Measurements from ENCODE around the gene NRIP1. TPM values are rescaled to one million over a fixed set of nuclear protein-coding genes. Genes with fewer than 3 reads are reported as not detected.

Gene NRIP1
- total and polyA plus RNA-seq, 2 donors (not counting 3 experiments of a cell fraction or from before 2014, with no cell fraction given) = 2.8 to 24.0 TPM

GRCh38 chr21:14959343-14959742 lies 105.5 kb downstream of the NRIP1 start:
- dilution Hi-C loops (cut with MboI; ENCODE audit: extremely low pct_ligation_motif_present, low sequenced_read_pairs) (no loop called here), intact Hi-C loops (cut with micrococcal nuclease) (loop anchor here (10.0 kb wide), 1 partner anchor 95 kb away; no protein-coding TSS in a partner anchor)
- CTCF ChIA-PET = interaction anchor here (1.1 to 1.4 kb wide), 3 partner anchors 9 to 17 kb away, joined by 3 to 4 read pairs (median 3); no protein-coding TSS in a partner anchor
- Histone ChIP-seq H3K9me3 (replicated peaks; ENCODE audit: control insufficient read depth, insufficient read depth, low read length) (no peaks in the 10 kb centered on the region), H3K79me2 (ENCODE audit: control insufficient read depth, insufficient read depth, low read length) (peaks cover 2% of the 10 kb centered on the region), H3K9me1 (replicated peaks; ENCODE audit: control insufficient read depth, extremely low read depth, insufficient read depth, low read length) (no peaks in the 10 kb centered on the region), H3K9ac (replicated peaks; ENCODE audit: extremely low read depth, insufficient read depth, low read length) (no peak overlapping the region), H3K36me3 (ENCODE audit: control insufficient read depth in 2 of 2, extremely low read depth in 1 of 2, insufficient read depth in 2 of 2, low read length in 2 of 2) (peaks cover 0 to 2% of the 10 kb centered on the region in 2 experiments), H4K20me1 (replicated peaks; ENCODE audit: control insufficient read depth, extremely low read depth, insufficient read depth, low read length) (peaks cover 5% of the 10 kb centered on the region), H3K4me2 (ENCODE audit: insufficient read depth, low read length) (no peak overlapping the region), H3K4me3 (replicated peaks in 1 of 3; ENCODE audit: insufficient read depth in 1 of 3, low read depth in 1 of 3, low read length in 3 of 3) (no peak overlapping the region), H3K27me3 (ENCODE audit: control insufficient read depth in 2 of 2, insufficient read depth in 2 of 2, low read length in 2 of 2) (no peaks in the 10 kb centered on the region), H3K4me1 (ENCODE audit: control insufficient read depth, extremely low read depth, insufficient read depth, low read length) (peaks cover 3% of the 10 kb centered on the region), H3K27ac (ENCODE audit: insufficient read depth, low read depth, low read length) (no peak overlapping the region), H2AFZ (ENCODE audit: low read depth, low read length) (no peak overlapping the region)
- no peak for DNase-seq (ENCODE audit: low read depth, low spot score)
- POLR2A ChIA-PET = no interaction called here
- FAIRE-seq = no peak
- TF ChIP-seq CTCF (IDR thresholded peaks at IDR 0.05; ENCODE audit: extremely low read depth in 1 of 2, insufficient read depth in 1 of 2, low read depth in 1 of 2, low read length in 2 of 2) (no peak), EZH2 (IDR thresholded peaks at IDR 0.05; ENCODE audit: borderline replicate concordance, low read depth, low read length, severe bottlenecking) (no peak), MYC (IDR thresholded peaks at IDR 0.05; ENCODE audit: low read depth, low read length) (no peak), JUN (IDR thresholded peaks at IDR 0.05; ENCODE audit: borderline replicate concordance, insufficient read depth, insufficient read length, low read depth) (no peak), POLR2AphosphoS5 (IDR thresholded peaks at IDR 0.05; ENCODE audit: insufficient read depth, low read depth, low read length) (no peak), FOS (IDR thresholded peaks at IDR 0.05; ENCODE audit: borderline replicate concordance, insufficient read depth, low read length) (no peak), POLR2A (IDR thresholded peaks at IDR 0.05; ENCODE audit: low read depth, low read length) (no peak), GATA2 (IDR thresholded peaks at IDR 0.05; ENCODE audit: insufficient read depth, insufficient read length, low read depth, low read length) (no peak), MAX (IDR thresholded peaks at IDR 0.05; ENCODE audit: insufficient read depth, insufficient read length) (no peak)
- no TSS peak for BruUV-seq (replicated peaks)

All from endothelial cell of umbilical vein (primary cell).